Stomach smooth muscle (tissue), 2 donors: ENCODE data around the gene USP19.

ENCODE experiments used
- H3K27ac ChIP-seq: one replicate; pipeline ENCODE4 v1.7.0; 2013; ENCODE audit warnings: mild to moderate bottlenecking, low read length, inconsistent platforms
- H3K27me3 ChIP-seq, 2 donors: one replicate each; pipeline ENCODE4 v1.7.0; 2013; ENCODE audit warnings: low read length in 2 of 2; ENCODE audit not compliant: insufficient read depth in 2 of 2, control insufficient read depth in 1 of 2
- H3K36me3 ChIP-seq, 2 donors: one replicate each; pipeline ENCODE4 v1.7.0; 2013; ENCODE audit warnings: low read length in 2 of 2; ENCODE audit not compliant: control insufficient read depth in 2 of 2, insufficient read depth in 2 of 2
- H3K4me1 ChIP-seq: one replicate; pipeline ENCODE4 v1.7.0; 2013; ENCODE audit warnings: low read length; ENCODE audit not compliant: control insufficient read depth, insufficient read depth
- H3K4me3 ChIP-seq, 2 donors: one replicate each; pipeline ENCODE4 v1.7.0; 2013; ENCODE audit warnings: low read length in 2 of 2
- H3K9ac ChIP-seq, 2 donors: one replicate each; pipeline ENCODE4 v1.7.0; 2013; ENCODE audit warnings: low read length in 2 of 2, mild to moderate bottlenecking in 1 of 2
- H3K9me3 ChIP-seq, 2 donors: one replicate each; pipeline ENCODE4 v1.7.0; 2013; ENCODE audit warnings: low read length in 2 of 2; ENCODE audit not compliant: control insufficient read depth in 2 of 2
- donor health status: healthy.
- donor health status: Pancreatic carcinoma.

USP19 gene

GRCh38 chr3:49120438-49121131 lies at the start of gene USP19:
USP19 (minus strand) TSS chr3:49120823; CDS start chr3:49119145, 1,678 bp downstream.
- Histone ChIP-seq H3K36me3 (peaks cover 63 to 65% of the 10 kb centered on the region in 2 donors), H3K4me1 (peaks cover 22% of the 10 kb centered on the region), H3K9me3 (no peaks in the 10 kb centered on the region), H3K27ac (peak within 1 kb of the TSS; percentile 97), H3K27me3 (no peaks in the 10 kb centered on the region), H3K9ac (peak within 1 kb of the TSS; percentile 97 to 99), H3K4me3 (peak within 1 kb of the TSS; percentile 92 to 99)

- Histone ChIP-seq H3K36me3 (peaks cover 10 to 18% of the 10 kb centered on the region in 2 donors), H3K4me1 (peaks cover 38% of the 10 kb centered on the region), H3K4me3 (peak overlapping the region; percentile 88 to 95), H3K9me3 (no peaks in the 10 kb centered on the region), H3K9ac (peak overlapping the region; percentile 68 to 90), H3K27ac (peak overlapping the region; percentile 90), H3K27me3 (no peaks in the 10 kb centered on the region)
These were observed 46.3 kb upstream of the USP19 start for GRCh38 chr3:49166752-49167556.

GRCh38 chr3:49165771-49166751 lies 45.4 kb upstream of the USP19 start, which contains the start of gene CCDC71:
CCDC71 (minus strand) TSS chr3:49166331; CDS start chr3:49164208, 2,123 bp downstream.
- H3K4me1 ChIP-seq, result peaks cover 34% of the 10 kb centered on the region
- H3K9me3 ChIP-seq, result no peaks in the 10 kb centered on the region
- peak within 1 kb of the TSS; percentile 90 for H3K27ac ChIP-seq
- peaks cover 10 to 21% of the 10 kb centered on the region in 2 donors for H3K36me3 ChIP-seq
- peak within 1 kb of the TSS; percentile 88 to 95 for H3K4me3 ChIP-seq
- no peaks in the 10 kb centered on the region for H3K27me3 ChIP-seq
- H3K9ac ChIP-seq, result peak within 1 kb of the TSS; percentile 89 to 90

- H3K36me3 ChIP-seq, result peaks cover 10 to 21% of the 10 kb centered on the region in 2 donors
- H3K9ac ChIP-seq, result peak overlapping the region; percentile 89 to 90
- H3K27me3 ChIP-seq, result no peaks in the 10 kb centered on the region
- peaks cover 25% of the 10 kb centered on the region for H3K4me1 ChIP-seq
- H3K27ac ChIP-seq, result peak overlapping the region; percentile 64
- H3K9me3 ChIP-seq, result no peaks in the 10 kb centered on the region
- peak overlapping the region; percentile 88 to 95 for H3K4me3 ChIP-seq
These were observed 44.5 kb upstream of the USP19 start for GRCh38 chr3:49164983-49165720.

- no peaks in the 10 kb centered on the region for H3K27me3 ChIP-seq
- peaks cover 10 to 21% of the 10 kb centered on the region in 2 donors for H3K36me3 ChIP-seq
- peaks cover 25% of the 10 kb centered on the region for H3K4me1 ChIP-seq
- H3K9ac ChIP-seq, result no peak overlapping the region
- no peaks in the 10 kb centered on the region for H3K9me3 ChIP-seq
- H3K4me3 ChIP-seq, result no peak overlapping the region
- H3K27ac ChIP-seq, result no peak overlapping the region
These were observed 43.0 kb upstream of the USP19 start for GRCh38 chr3:49163609-49164008.

- H3K36me3 ChIP-seq, result peaks cover 10 to 21% of the 10 kb centered on the region in 2 donors
- H3K4me3 ChIP-seq, result no peak overlapping the region
- H3K9ac ChIP-seq, result no peak overlapping the region
- H3K27me3 ChIP-seq, result no peaks in the 10 kb centered on the region
- no peaks in the 10 kb centered on the region for H3K9me3 ChIP-seq
- H3K27ac ChIP-seq, result no peak overlapping the region
- peaks cover 25% of the 10 kb centered on the region for H3K4me1 ChIP-seq
These were observed 42.3 kb upstream of the USP19 start for GRCh38 chr3:49162751-49163419.

GRCh38 chr3:49161808-49162530 lies 41.3 kb upstream of the USP19 start:
- no peak overlapping the region for H3K9ac ChIP-seq
- no peaks in the 10 kb centered on the region for H3K27me3 ChIP-seq
- peaks cover 24% of the 10 kb centered on the region for H3K4me1 ChIP-seq
- H3K9me3 ChIP-seq, result no peaks in the 10 kb centered on the region
- peaks cover 10 to 21% of the 10 kb centered on the region in 2 donors for H3K36me3 ChIP-seq
- no peak overlapping the region for H3K27ac ChIP-seq
- H3K4me3 ChIP-seq, result no peak overlapping the region

GRCh38 chr3:49161197-49161596 lies 40.6 kb upstream of the USP19 start:
- peaks cover 10 to 21% of the 10 kb centered on the region in 2 donors for H3K36me3 ChIP-seq
- no peak overlapping the region for H3K4me3 ChIP-seq
- H3K27ac ChIP-seq, result no peak overlapping the region
- H3K9ac ChIP-seq, result no peak overlapping the region
- no peaks in the 10 kb centered on the region for H3K27me3 ChIP-seq
- H3K9me3 ChIP-seq, result no peaks in the 10 kb centered on the region
- H3K4me1 ChIP-seq, result peaks cover 16% of the 10 kb centered on the region

GRCh38 chr3:49158792-49159191 lies 38.2 kb upstream of the USP19 start:
- H3K4me1 ChIP-seq, result peaks cover 3% of the 10 kb centered on the region
- H3K4me3 ChIP-seq, result no peak overlapping the region
- no peak overlapping the region for H3K9ac ChIP-seq
- H3K36me3 ChIP-seq, result peaks cover 5 to 18% of the 10 kb centered on the region in 2 donors
- no peaks in the 10 kb centered on the region for H3K27me3 ChIP-seq
- H3K9me3 ChIP-seq, result no peaks in the 10 kb centered on the region
- no peak overlapping the region for H3K27ac ChIP-seq
